Lower leg skin (tissue), 3 donors: ENCODE measurements around the gene ARGLU1.

Source experiments
- POLR2A ChIP-seq, 2 donors: fragments of 450-650 bp; IDR thresholded peaks; one replicate each; pipeline ENCODE4 v1.6.1; 2016 to 2017; ENCODE audit warnings: antibody characterized with exemption in 2 of 2, mild to moderate bottlenecking in 1 of 2, moderate library complexity in 1 of 2
- TF ChIP-seq, protein P1 (sequence below), 3 donors: fragments of 450-650 bp; IDR thresholded peaks; one replicate each; pipeline ENCODE4 v1.5.1; 2016; ENCODE audit warnings: antibody characterized with exemption in 3 of 3, mild to moderate bottlenecking in 3 of 3, moderate library complexity in 2 of 3

DNA sequence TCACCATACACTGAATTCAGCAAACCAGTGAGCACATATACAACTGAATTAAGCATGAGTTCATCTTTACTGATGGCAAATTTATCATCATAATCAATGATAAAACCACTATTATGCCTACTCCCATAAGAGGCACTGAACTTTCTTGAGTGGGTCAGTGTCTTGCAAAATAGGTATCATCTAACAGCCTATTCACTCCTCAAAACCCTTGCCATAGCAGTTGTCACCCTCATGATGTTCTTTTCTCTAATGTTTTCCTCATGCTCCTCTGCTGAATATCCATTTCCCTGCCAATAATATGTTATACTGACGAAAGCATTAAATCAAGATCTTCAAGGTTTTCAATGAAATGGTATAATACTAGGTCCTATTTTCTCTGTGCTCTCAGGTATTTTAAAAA, 5.6 kb downstream of the ARGLU1 start:
- TF ChIP-seq, protein P1, sequence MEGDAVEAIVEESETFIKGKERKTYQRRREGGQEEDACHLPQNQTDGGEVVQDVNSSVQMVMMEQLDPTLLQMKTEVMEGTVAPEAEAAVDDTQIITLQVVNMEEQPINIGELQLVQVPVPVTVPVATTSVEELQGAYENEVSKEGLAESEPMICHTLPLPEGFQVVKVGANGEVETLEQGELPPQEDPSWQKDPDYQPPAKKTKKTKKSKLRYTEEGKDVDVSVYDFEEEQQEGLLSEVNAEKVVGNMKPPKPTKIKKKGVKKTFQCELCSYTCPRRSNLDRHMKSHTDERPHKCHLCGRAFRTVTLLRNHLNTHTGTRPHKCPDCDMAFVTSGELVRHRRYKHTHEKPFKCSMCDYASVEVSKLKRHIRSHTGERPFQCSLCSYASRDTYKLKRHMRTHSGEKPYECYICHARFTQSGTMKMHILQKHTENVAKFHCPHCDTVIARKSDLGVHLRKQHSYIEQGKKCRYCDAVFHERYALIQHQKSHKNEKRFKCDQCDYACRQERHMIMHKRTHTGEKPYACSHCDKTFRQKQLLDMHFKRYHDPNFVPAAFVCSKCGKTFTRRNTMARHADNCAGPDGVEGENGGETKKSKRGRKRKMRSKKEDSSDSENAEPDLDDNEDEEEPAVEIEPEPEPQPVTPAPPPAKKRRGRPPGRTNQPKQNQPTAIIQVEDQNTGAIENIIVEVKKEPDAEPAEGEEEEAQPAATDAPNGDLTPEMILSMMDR (IDR thresholded peaks at IDR 0.05): no peak
- no peak for TF ChIP-seq POLR2A (IDR thresholded peaks at IDR 0.05)
